GM23338 (cell line): ENCODE results near the gene SYNJ2BP. TPM values are rescaled to one million over a fixed set of nuclear protein-coding genes. Genes with fewer than 3 reads are reported as not detected.
"Not testable (repeated sequence)": the region's sequence is repeated elsewhere in the genome, so short reads cannot be mapped to it uniquely, and the experiment has no call there.

Source experiments
- ATAC-seq: fragments of 200-7000 bp; cut with Tn5 transposase; 3 replicates; pipeline ENCODE4 v1.9.1; 2020
- DNase-seq: peaks from one replicate; pipeline ENCODE4 v3.0.0-alpha.2; 2015; ENCODE audit warnings: low spot score
- H2AFZ ChIP-seq: fragments of 200-600 bp; sonication (generic); 2 replicates; pipeline ENCODE4 v1.8.0; 2016; ENCODE audit warnings: antibody characterized with exemption, mild to moderate bottlenecking, moderate library complexity
- H3F3A ChIP-seq: fragments of 200-600 bp; sonication (generic); replicated peaks from 2 replicates; pipeline ENCODE4 v1.8.0; 2017; ENCODE audit warnings: antibody characterized with exemption, mixed run types, low read depth
- H3K27ac ChIP-seq: fragments of 200-600 bp; sonication (generic); 2 replicates; pipeline ENCODE4 v1.6.1; 2016; ENCODE audit warnings: low read depth
- H3K27me3 ChIP-seq: fragments of 200-600 bp; sonication (generic); 2 replicates; pipeline ENCODE4 v1.8.0; 2016; ENCODE audit warnings: mild to moderate bottlenecking, mixed run types, moderate library complexity; ENCODE audit not compliant: insufficient read depth
- H3K36me3 ChIP-seq: fragments of 200-600 bp; sonication (generic); 2 replicates; pipeline ENCODE4 v1.8.0; 2016; ENCODE audit warnings: mild to moderate bottlenecking; ENCODE audit not compliant: insufficient read depth
- H3K4me1 ChIP-seq: fragments of 200-600 bp; sonication (generic); 2 replicates; pipeline ENCODE4 v1.8.0; 2016; ENCODE audit warnings: mild to moderate bottlenecking, moderate library complexity; ENCODE audit not compliant: insufficient read depth
- H3K4me2 ChIP-seq: fragments of 200-600 bp; sonication (generic); 2 replicates; pipeline ENCODE4 v1.7.1; 2017; ENCODE audit warnings: mixed run types
- H3K4me3 ChIP-seq: fragments of 200-600 bp; sonication (generic); 2 replicates; pipeline ENCODE4 v1.6.1; 2016; ENCODE audit warnings: mixed run types
- H3K79me2 ChIP-seq: fragments of 200-600 bp; sonication (generic); replicated peaks from 2 replicates; pipeline ENCODE4 v1.8.0; 2017; ENCODE audit warnings: mild to moderate bottlenecking; ENCODE audit not compliant: insufficient read depth
- H3K9me2 ChIP-seq: fragments of 200-600 bp; sonication (generic); 2 replicates; pipeline ENCODE4 v1.8.0; 2017; ENCODE audit not compliant: insufficient read depth
- H4K20me1 ChIP-seq: fragments of 200-600 bp; sonication (generic); replicated peaks from 2 replicates; pipeline ENCODE4 v1.8.0; 2017; ENCODE audit warnings: mild to moderate bottlenecking; ENCODE audit not compliant: insufficient read depth
- H3K27ac Mint-ChIP-seq: 2 replicates; pipeline ENCODE4 v1.8.0; 2020; ENCODE audit warnings: inconsistent platforms, mild to moderate bottlenecking, moderate library complexity, mixed read lengths
- H3K27me3 Mint-ChIP-seq: 3 replicates; pipeline ENCODE4 v1.8.0; 2022; ENCODE audit warnings: low read depth, mild to moderate bottlenecking, moderate library complexity, mixed read lengths, inconsistent platforms; ENCODE audit not compliant: insufficient read depth, poor library complexity
- H3K36me3 Mint-ChIP-seq: 3 replicates; pipeline ENCODE4 v1.8.0; 2021; ENCODE audit warnings: low read depth, mild to moderate bottlenecking, inconsistent platforms, moderate library complexity, mixed read lengths
- H3K4me1 Mint-ChIP-seq: 3 replicates; pipeline ENCODE4 v1.8.0; 2020; ENCODE audit warnings: mild to moderate bottlenecking, inconsistent platforms, mixed read lengths
- H3K4me3 Mint-ChIP-seq: 3 replicates; pipeline ENCODE4 v1.8.0; 2021; ENCODE audit warnings: moderate library complexity, mild to moderate bottlenecking, inconsistent platforms, mixed read lengths
- H3K9me3 Mint-ChIP-seq: 3 replicates; pipeline ENCODE4 v1.8.0; 2020; ENCODE audit warnings: moderate library complexity, mild to moderate bottlenecking, inconsistent platforms, mixed read lengths
- CREB1 ChIP-seq: fragments of 250-450 bp; sonication (Bioruptor Pico); IDR thresholded peaks from 2 replicates; pipeline ENCODE4 v1.5.0; 2020; ENCODE audit warnings: low read depth, mild to moderate bottlenecking, moderate library complexity
- EZH2phosphoT487 ChIP-seq: fragments of 200-600 bp; sonication (generic); IDR thresholded peaks from one replicate; pipeline ENCODE4 v1.8.1; 2018; ENCODE audit warnings: antibody characterized with exemption; ENCODE audit not compliant: unreplicated experiment
- JUNB ChIP-seq: IDR thresholded peaks from one replicate; pipeline ENCODE4 v1.6.1; 2016; ENCODE audit warnings: antibody characterized with exemption; ENCODE audit not compliant: unreplicated experiment
- NANOG ChIP-seq: IDR thresholded peaks from 2 replicates; pipeline ENCODE4 v1.6.1; 2016; ENCODE audit warnings: antibody characterized with exemption, borderline replicate concordance
- POLR2AphosphoS5 ChIP-seq: IDR thresholded peaks from 2 replicates; pipeline ENCODE4 v1.6.1; 2016; ENCODE audit warnings: antibody characterized with exemption, low read depth
- ZNF331 ChIP-seq: fragments of 250-450 bp; sonication (Bioruptor Pico); IDR thresholded peaks from 2 replicates; pipeline ENCODE4 v1.5.0; 2020; ENCODE audit warnings: low read depth, mild to moderate bottlenecking, moderate library complexity
- polyA plus RNA-seq: library from polyadenylated mRNA; unstranded; fragments of >200 nt; fragmentation: Nextera tagmentation; extraction: Ambion mirVana; gene quantifications from 2 replicates; pipeline ENCODE4 v1.2.1, GENCODE V29; 2016
- total RNA-seq: library from RNA; depleted of rRNA; stranded (reverse); fragments of >200 nt; shearing (Covaris generic); gene quantifications from 2 replicates; pipeline ENCODE4 v1.2.3, GENCODE V29; 2014
- TF ChIP-seq, protein P1 (sequence below): IDR thresholded peaks from one replicate; pipeline ENCODE4 v1.6.1; 2018; ENCODE audit warnings: antibody characterized with exemption; ENCODE audit not compliant: unreplicated experiment
- TF ChIP-seq, protein P2 (sequence below), 2 experiments: fragments of 200-600 bp in 1 of 2; sonication (generic) in 1 of 2; conservative IDR thresholded peaks; 2 replicates each; pipeline versions ENCODE4 v1.5.1 to v1.6.1; 2016 to 2017; ENCODE audit warnings: antibody characterized with exemption in 2 of 2, low read depth in 2 of 2, mild to moderate bottlenecking in 2 of 2, moderate library complexity in 1 of 2
- TF ChIP-seq, protein P3 (sequence below): IDR thresholded peaks from 2 replicates; pipeline ENCODE4 v1.6.1; 2016; ENCODE audit warnings: antibody characterized with exemption

The SYNJ2BP gene
- total and polyA plus RNA-seq, 2 experiments from 2014 or later, result 24.2 to 48.2 TPM

DNA sequence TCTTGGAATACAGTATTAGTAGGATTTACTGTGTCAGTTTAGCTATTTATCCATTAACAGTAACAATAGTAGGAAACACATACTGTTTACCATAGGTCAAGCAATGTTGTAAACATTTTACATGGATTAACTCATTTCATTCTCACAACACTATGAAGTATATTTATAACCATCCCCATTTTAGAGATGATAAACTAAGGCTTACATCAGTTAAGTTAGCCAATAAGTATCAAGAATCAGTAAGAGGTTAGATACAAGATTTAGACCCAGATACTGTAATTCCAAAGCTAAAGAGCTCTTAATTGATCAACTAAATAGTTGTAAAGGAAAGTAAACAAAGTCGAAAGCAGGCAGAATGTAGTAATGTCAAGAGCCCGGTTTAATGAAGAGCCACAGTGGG lies 1.1 kb downstream of the SYNJ2BP start (continued):
- TF ChIP-seq, protein P1, sequence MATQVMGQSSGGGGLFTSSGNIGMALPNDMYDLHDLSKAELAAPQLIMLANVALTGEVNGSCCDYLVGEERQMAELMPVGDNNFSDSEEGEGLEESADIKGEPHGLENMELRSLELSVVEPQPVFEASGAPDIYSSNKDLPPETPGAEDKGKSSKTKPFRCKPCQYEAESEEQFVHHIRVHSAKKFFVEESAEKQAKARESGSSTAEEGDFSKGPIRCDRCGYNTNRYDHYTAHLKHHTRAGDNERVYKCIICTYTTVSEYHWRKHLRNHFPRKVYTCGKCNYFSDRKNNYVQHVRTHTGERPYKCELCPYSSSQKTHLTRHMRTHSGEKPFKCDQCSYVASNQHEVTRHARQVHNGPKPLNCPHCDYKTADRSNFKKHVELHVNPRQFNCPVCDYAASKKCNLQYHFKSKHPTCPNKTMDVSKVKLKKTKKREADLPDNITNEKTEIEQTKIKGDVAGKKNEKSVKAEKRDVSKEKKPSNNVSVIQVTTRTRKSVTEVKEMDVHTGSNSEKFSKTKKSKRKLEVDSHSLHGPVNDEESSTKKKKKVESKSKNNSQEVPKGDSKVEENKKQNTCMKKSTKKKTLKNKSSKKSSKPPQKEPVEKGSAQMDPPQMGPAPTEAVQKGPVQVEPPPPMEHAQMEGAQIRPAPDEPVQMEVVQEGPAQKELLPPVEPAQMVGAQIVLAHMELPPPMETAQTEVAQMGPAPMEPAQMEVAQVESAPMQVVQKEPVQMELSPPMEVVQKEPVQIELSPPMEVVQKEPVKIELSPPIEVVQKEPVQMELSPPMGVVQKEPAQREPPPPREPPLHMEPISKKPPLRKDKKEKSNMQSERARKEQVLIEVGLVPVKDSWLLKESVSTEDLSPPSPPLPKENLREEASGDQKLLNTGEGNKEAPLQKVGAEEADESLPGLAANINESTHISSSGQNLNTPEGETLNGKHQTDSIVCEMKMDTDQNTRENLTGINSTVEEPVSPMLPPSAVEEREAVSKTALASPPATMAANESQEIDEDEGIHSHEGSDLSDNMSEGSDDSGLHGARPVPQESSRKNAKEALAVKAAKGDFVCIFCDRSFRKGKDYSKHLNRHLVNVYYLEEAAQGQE, result no peak
- TF ChIP-seq JUNB (no peak), EZH2phosphoT487 (no peak), NANOG (no peak), CREB1 (CRISPR knock-in tag) (no peak)
- TF ChIP-seq, protein P2, sequence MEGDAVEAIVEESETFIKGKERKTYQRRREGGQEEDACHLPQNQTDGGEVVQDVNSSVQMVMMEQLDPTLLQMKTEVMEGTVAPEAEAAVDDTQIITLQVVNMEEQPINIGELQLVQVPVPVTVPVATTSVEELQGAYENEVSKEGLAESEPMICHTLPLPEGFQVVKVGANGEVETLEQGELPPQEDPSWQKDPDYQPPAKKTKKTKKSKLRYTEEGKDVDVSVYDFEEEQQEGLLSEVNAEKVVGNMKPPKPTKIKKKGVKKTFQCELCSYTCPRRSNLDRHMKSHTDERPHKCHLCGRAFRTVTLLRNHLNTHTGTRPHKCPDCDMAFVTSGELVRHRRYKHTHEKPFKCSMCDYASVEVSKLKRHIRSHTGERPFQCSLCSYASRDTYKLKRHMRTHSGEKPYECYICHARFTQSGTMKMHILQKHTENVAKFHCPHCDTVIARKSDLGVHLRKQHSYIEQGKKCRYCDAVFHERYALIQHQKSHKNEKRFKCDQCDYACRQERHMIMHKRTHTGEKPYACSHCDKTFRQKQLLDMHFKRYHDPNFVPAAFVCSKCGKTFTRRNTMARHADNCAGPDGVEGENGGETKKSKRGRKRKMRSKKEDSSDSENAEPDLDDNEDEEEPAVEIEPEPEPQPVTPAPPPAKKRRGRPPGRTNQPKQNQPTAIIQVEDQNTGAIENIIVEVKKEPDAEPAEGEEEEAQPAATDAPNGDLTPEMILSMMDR (conservative IDR thresholded peaks at IDR 0.05; ENCODE audit: low read depth in 2 of 2), result no peak
- TF ChIP-seq, protein P3, sequence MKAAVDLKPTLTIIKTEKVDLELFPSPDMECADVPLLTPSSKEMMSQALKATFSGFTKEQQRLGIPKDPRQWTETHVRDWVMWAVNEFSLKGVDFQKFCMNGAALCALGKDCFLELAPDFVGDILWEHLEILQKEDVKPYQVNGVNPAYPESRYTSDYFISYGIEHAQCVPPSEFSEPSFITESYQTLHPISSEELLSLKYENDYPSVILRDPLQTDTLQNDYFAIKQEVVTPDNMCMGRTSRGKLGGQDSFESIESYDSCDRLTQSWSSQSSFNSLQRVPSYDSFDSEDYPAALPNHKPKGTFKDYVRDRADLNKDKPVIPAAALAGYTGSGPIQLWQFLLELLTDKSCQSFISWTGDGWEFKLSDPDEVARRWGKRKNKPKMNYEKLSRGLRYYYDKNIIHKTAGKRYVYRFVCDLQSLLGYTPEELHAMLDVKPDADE, result no peak

DNA sequence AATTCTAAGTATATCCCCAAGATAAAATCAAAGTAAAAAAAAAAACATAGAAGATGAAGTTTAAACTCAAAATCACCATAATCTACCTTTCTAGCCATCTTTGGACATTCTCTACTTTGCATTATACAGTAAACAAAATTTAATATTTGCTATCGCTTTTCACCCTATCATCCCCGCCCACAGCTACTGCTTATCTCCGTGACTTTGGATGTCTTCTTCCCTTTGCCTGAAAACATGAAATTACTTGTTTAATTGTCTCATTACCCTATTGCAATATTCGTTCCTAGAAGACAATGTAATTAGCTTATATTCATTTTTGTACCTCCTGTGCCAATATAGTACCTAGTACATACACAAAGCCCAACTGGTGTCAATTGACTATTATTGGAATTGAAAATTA lies 9.3 kb downstream of the SYNJ2BP start:
- Histone ChIP-seq H3K4me1 (peaks cover 11% of the 10 kb centered on the region), H2AFZ (no peak overlapping the region), H3K9me2 (no peaks in the 10 kb centered on the region), H4K20me1 (no peaks in the 10 kb centered on the region; the same call in 1 of the 2 replicates), H3K27ac (no peak overlapping the region), H3F3A (no peaks in the 10 kb centered on the region), H3K79me2 (peaks cover 51% of the 10 kb centered on the region), H3K27me3 (no peaks in the 10 kb centered on the region), H3K4me2 (no peak overlapping the region), H3K4me3 (no peak overlapping the region), H3K36me3 (peaks cover 1% of the 10 kb centered on the region; the same call in 1 of the 2 replicates)
- no peak overlapping the region for H3K27ac Mint-ChIP-seq
- no peak overlapping the region for H3K4me3 Mint-ChIP-seq
- peaks cover 15% of the 10 kb centered on the region; the same call in 2 of the 3 replicates for H3K36me3 Mint-ChIP-seq
- no peaks in the 10 kb centered on the region for H3K27me3 Mint-ChIP-seq
- peaks cover 5% of the 10 kb centered on the region; the same call in 1 of the 3 replicates for H3K9me3 Mint-ChIP-seq
- TF ChIP-seq, protein P3, result no peak
- no peak for TF ChIP-seq ZNF331
- TF ChIP-seq NANOG, result no peak
- no peak for TF ChIP-seq CREB1 (CRISPR knock-in tag)
- no peak for TF ChIP-seq POLR2AphosphoS5
- TF ChIP-seq, protein P1, result no peak
- no peak for TF ChIP-seq EZH2phosphoT487
- ATAC-seq (no peak), DNase-seq (no peak)
- peaks cover 16% of the 10 kb centered on the region; the same call in 2 of the 3 replicates for H3K4me1 Mint-ChIP-seq

DNA sequence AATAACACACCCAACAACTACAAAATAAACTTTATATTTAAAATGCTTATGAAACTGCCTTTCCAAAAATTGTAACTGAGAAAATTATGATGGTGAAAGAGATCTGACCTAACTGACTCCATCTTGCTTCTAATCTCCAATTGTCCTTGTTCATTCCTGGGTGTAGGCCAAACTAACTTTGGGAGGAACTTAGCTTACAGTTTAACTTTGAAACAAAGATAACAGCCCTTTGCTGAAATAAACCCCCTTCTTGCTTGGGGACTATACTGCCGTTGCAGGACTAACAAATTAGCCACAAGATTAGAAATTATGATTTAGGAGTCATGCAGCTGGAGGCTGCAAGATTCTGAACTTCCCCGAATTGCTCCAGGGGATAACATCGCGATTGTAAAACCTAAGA lies 10.7 kb downstream of the SYNJ2BP start:
- peaks cover 21% of the 10 kb centered on the region; the same call in 2 of the 3 replicates for H3K36me3 Mint-ChIP-seq
- not testable (repeated sequence) for DNase-seq, H3K4me3 Mint-ChIP-seq

More for the DNA sequence above, 10.7 kb downstream of the SYNJ2BP start:
- not testable (repeated sequence) for H3K27ac Mint-ChIP-seq, H3K4me2 ChIP-seq, H3K27ac ChIP-seq, H2AFZ ChIP-seq, ATAC-seq, H3K36me3 ChIP-seq, H3K4me3 ChIP-seq, H3K9me2 ChIP-seq, H3K27me3 ChIP-seq, H3F3A ChIP-seq, H4K20me1 ChIP-seq, H3K27me3 Mint-ChIP-seq, H3K9me3 Mint-ChIP-seq
- Histone ChIP-seq H3K4me1 (peaks cover 19% of the 10 kb centered on the region), H3K79me2 (peaks cover 42% of the 10 kb centered on the region)
- H3K4me1 Mint-ChIP-seq, result peaks cover 23% of the 10 kb centered on the region
